ENCODE measurements around the gene DUSP15.

The DUSP15 gene

DNA sequence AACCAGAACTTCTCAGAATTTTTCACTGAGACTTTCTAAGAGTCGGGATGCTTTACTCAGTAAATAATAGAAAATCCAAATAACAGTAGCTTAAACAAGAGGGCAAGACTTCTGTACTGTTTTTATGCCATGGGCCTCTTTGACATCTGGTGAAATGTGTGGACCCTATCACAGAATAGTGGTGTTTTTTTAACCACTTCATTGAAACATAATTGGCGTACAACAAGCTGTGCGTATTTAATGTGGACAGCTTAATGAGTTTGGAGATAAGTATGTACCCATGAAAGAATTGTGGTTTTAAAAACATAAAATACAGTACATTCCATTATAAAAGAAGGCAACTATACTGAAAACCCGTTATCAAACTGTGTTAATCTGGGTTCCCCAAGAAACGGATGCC is 43.8 kb upstream of the DUSP15 start:
- Histone ChIP-seq H3K9me3 (ENCODE audit: control extremely low read depth in 1 of 5, control insufficient read depth in 4 of 5, insufficient read depth in 2 of 5, low read depth in 1 of 5, low read length in 4 of 5) (no peaks in the 10 kb centered on the region), H3K4me1 (ENCODE audit: control extremely low read depth in 1 of 4, control insufficient read depth in 4 of 4, insufficient read depth in 4 of 4, low read length in 3 of 4) (peaks cover 0 to 19% (median 14%) of the 10 kb centered on the region in 4 experiments), H3K27ac (ENCODE audit: insufficient read depth in 1 of 2, low read depth in 1 of 2, low read length in 2 of 2, poor library complexity in 1 of 2, severe bottlenecking in 2 of 2) (no peak overlapping the region), H3K4me3 (ENCODE audit: control insufficient read depth in 1 of 7, extremely low read depth in 1 of 7, insufficient read depth in 4 of 7, low read depth in 2 of 7, low read length in 6 of 7) (no peak overlapping the region), H3K36me3 (ENCODE audit: control insufficient read depth in 4 of 4, insufficient read depth in 4 of 4, low read length in 3 of 4) (no peaks in the 10 kb centered on the region), H3K27me3 (replicated peaks in 2 of 5; ENCODE audit: control insufficient read depth in 4 of 5, insufficient read depth in 5 of 5, low read length in 4 of 5) (no peaks in the 10 kb centered on the region)
- ChIA-PET CTCF (interaction anchor here (1.1 kb wide), 1 partner anchor 17 kb away, joined by 3 read pairs; no protein-coding TSS in a partner anchor), POLR2A (no interaction called here)
- 100% methylated on average over 1 of the region's 5 CpGs for WGBS (ENCODE audit: insufficient coverage)
- DNase-seq, result no peak

DNA sequence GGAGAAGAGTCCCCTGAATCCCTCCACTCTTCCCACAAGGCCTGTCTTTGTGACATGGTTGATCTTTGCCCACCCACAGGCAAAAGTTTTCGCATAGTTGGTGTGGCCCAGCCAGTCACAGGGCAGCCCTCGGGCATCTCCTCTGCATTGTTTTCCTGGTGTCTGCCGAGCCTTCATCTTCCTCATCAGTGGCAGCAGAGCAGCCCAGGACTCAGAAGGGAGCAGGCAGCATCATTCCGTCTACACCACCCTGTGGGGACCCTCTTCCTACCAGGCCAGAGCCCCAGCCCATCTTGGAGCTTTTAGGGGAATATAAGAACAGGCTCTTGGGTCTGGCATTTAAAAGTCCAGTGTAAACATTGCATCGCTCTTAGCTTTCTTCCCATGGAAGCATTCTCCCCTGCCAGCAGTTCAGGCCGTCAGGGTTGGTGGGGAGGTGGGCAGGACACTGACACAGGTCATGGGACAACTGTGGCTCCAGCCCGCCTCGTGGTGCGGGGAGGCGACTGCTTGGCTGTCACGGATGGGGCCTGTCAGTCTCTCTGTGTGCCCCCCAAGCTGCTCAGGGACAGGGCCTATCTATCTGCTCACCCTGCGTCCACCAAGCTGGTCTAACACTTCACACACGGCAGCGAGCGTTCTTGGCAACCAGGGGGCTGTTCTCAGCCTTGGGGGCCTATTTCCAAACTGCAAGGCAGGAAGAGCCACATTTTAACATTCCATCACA is 43.3 kb upstream of the DUSP15 start:
- Histone ChIP-seq H3K4me1 (ENCODE audit: control extremely low read depth in 1 of 4, control insufficient read depth in 4 of 4, insufficient read depth in 4 of 4, low read length in 3 of 4) (peaks cover 0 to 17% (median 12%) of the 10 kb centered on the region in 4 experiments), H3K36me3 (ENCODE audit: control insufficient read depth in 4 of 4, insufficient read depth in 4 of 4, low read length in 3 of 4) (no peaks in the 10 kb centered on the region), H3K4me3 (ENCODE audit: control insufficient read depth in 1 of 7, extremely low read depth in 1 of 7, insufficient read depth in 4 of 7, low read depth in 2 of 7, low read length in 6 of 7) (no peak overlapping the region), H3K27ac (ENCODE audit: insufficient read depth in 1 of 2, low read depth in 1 of 2, low read length in 2 of 2, poor library complexity in 1 of 2, severe bottlenecking in 2 of 2) (no peak overlapping the region), H3K9me3 (ENCODE audit: control extremely low read depth in 1 of 5, control insufficient read depth in 4 of 5, insufficient read depth in 2 of 5, low read depth in 1 of 5, low read length in 4 of 5) (no peaks in the 10 kb centered on the region), H3K27me3 (replicated peaks in 2 of 5; ENCODE audit: control insufficient read depth in 4 of 5, insufficient read depth in 5 of 5, low read length in 4 of 5) (no peaks in the 10 kb centered on the region)
- CTCF ChIA-PET, result interaction anchor here (1.1 to 1.5 kb wide), 3 partner anchors 15 to 23 kb away, joined by 3 read pairs; no protein-coding TSS in a partner anchor
- no peak for DNase-seq
- WGBS (ENCODE audit: insufficient coverage), result 98% methylated on average over 15 of the region's 15 CpGs
- POLR2A ChIA-PET, result no interaction called here

DNA sequence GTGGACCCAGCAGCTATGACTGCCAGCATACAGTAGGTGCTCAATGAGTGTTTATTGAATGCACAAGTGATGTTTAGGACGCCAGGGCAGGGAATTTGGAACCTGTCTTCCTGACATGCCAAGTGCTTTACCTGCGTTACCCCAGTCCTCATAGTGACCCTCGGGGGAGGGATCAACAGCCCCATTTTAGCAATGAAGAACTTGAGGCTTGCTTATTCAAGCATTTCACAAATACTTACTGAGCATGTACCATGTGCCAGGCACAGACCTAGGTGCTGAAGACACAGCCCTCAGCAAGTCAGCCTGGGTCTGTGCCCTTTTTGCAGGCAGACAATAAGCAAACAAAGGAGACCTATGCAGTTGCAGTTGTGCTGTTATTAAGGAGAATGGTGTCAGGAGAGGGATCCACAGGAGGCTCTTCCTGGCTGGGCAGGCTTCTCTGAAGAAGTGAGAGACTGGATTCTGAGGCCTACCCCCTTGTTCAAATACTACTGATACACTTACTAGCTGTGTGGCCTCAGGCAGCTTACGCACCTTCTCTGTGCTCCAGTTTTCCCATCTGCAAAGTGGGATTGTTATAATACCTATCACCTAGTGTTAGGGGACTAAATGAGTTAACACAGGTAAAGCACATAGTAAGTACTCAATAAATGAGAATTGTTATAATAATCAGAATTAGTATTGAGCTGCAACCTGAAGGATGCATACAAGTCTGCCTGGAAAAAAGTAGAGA is 39.9 kb upstream of the DUSP15 start:
- Histone ChIP-seq H3K4me3 (ENCODE audit: control insufficient read depth in 1 of 7, extremely low read depth in 1 of 7, insufficient read depth in 4 of 7, low read depth in 2 of 7, low read length in 6 of 7) (no peak overlapping the region), H3K9me3 (ENCODE audit: control extremely low read depth in 1 of 5, control insufficient read depth in 4 of 5, insufficient read depth in 2 of 5, low read depth in 1 of 5, low read length in 4 of 5) (no peaks in the 10 kb centered on the region), H3K27me3 (replicated peaks in 2 of 5; ENCODE audit: control insufficient read depth in 4 of 5, insufficient read depth in 5 of 5, low read length in 4 of 5) (no peaks in the 10 kb centered on the region), H3K36me3 (ENCODE audit: control insufficient read depth in 4 of 4, insufficient read depth in 4 of 4, low read length in 3 of 4) (no peaks in the 10 kb centered on the region), H3K27ac (ENCODE audit: insufficient read depth in 1 of 2, low read depth in 1 of 2, low read length in 2 of 2, poor library complexity in 1 of 2, severe bottlenecking in 2 of 2) (no peak overlapping the region), H3K4me1 (ENCODE audit: control extremely low read depth in 1 of 4, control insufficient read depth in 4 of 4, insufficient read depth in 4 of 4, low read length in 3 of 4) (no peaks in the 10 kb centered on the region)
- ChIA-PET POLR2A (no interaction called here), CTCF (interaction anchor here (1.4 kb wide), 1 partner anchor 53 kb away, joined by 4 read pairs; no protein-coding TSS in a partner anchor)
- DNase-seq, result no peak
- 95% methylated on average over 4 of the region's 4 CpGs for WGBS (ENCODE audit: insufficient coverage)

DNA sequence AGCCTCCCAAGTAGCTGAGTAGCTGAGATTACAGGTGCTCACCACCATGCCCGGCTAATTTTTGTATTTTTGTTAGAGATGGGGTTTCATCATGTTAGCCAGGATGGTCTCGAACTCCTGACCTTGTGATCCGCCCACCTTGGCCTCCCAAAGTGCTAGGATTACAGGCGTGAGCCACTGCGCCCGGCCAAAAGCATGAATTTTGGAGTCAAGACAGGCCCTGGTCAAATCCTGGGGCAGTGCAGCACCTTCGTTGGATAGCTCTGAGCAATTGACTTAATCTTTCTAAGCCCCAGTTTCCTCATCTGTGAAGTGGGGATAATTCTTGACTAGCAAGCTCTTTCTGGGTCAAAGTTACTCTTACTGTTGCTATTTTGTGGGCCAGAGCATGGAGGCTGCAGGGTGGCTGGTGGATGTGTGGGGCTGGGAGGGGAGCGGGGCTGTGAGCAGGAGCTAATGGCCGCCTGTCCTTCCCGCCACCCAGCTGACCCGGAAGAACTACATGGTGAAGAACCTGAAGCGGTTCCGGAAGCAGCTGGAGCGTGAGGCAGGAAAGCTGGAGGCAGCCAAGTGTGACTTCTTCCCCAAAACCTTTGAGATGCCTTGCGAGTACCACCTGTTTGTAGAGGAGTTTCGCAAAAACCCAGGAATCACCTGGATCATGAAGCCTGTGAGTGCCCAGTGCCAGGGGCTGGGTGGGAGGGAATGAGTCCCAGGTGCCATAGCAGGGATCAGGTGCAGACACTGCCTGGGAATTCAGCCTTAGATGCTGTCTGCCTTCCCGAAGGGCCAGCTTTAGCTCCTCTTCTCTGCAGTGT is 39.1 kb upstream of the DUSP15 start:
- 97% methylated on average over 16 of the region's 17 CpGs for WGBS (ENCODE audit: insufficient coverage)
- CTCF ChIA-PET, result interaction anchor here (0.5 kb wide), 1 partner anchor 742 kb away, joined by 3 read pairs; no protein-coding TSS in a partner anchor
- no peak overlapping the region for H3K27ac ChIP-seq (ENCODE audit: insufficient read depth in 1 of 2, low read depth in 1 of 2, low read length in 2 of 2, poor library complexity in 1 of 2, severe bottlenecking in 2 of 2)
- no peaks in the 10 kb centered on the region for H3K4me1 ChIP-seq (ENCODE audit: control extremely low read depth in 1 of 4, control insufficient read depth in 4 of 4, insufficient read depth in 4 of 4, low read length in 3 of 4)
- no peaks in the 10 kb centered on the region for H3K9me3 ChIP-seq (ENCODE audit: control extremely low read depth in 1 of 5, control insufficient read depth in 4 of 5, insufficient read depth in 2 of 5, low read depth in 1 of 5, low read length in 4 of 5)
- DNase-seq, result no peak
- no peaks in the 10 kb centered on the region for H3K36me3 ChIP-seq (ENCODE audit: control insufficient read depth in 4 of 4, insufficient read depth in 4 of 4, low read length in 3 of 4)
- POLR2A ChIA-PET, result no interaction called here
- H3K27me3 ChIP-seq (replicated peaks in 2 of 5; ENCODE audit: control insufficient read depth in 4 of 5, insufficient read depth in 5 of 5, low read length in 4 of 5), result no peaks in the 10 kb centered on the region
- H3K4me3 ChIP-seq (ENCODE audit: control insufficient read depth in 1 of 7, extremely low read depth in 1 of 7, insufficient read depth in 4 of 7, low read depth in 2 of 7, low read length in 6 of 7), result no peak overlapping the region

DNA sequence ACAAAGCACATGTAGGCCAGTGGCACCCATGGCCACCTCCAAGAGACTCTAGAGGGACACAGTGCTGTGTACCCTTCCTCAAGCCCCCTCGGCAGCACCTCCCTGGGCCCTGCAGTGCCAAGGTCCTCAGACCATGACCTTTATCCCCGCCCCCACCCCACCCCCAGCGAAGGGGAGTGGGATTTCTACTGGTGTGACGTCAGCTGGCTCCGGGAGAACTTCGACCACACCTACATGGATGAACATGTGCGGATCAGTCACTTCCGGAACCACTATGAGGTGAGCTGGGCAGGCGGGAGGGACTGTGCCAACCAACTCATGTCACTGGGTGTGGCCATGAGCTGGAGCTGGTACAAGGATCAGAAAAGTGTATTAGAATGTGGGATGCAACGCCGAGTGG is 38.1 kb upstream of the DUSP15 start:
- POLR2A ChIA-PET, result no interaction called here
- CTCF ChIA-PET, result interaction anchor here (0.5 to 1.0 kb wide), 2 partner anchors 56 to 743 kb away, joined by 3 read pairs; no protein-coding TSS in a partner anchor
- H3K27ac ChIP-seq (ENCODE audit: insufficient read depth in 1 of 2, low read depth in 1 of 2, low read length in 2 of 2, poor library complexity in 1 of 2, severe bottlenecking in 2 of 2), result no peak overlapping the region
- H3K27me3 ChIP-seq (replicated peaks in 2 of 5; ENCODE audit: control insufficient read depth in 4 of 5, insufficient read depth in 5 of 5, low read length in 4 of 5), result no peaks in the 10 kb centered on the region
- H3K4me3 ChIP-seq (ENCODE audit: control insufficient read depth in 1 of 7, extremely low read depth in 1 of 7, insufficient read depth in 4 of 7, low read depth in 2 of 7, low read length in 6 of 7), result no peak overlapping the region
- H3K9me3 ChIP-seq (ENCODE audit: control extremely low read depth in 1 of 5, control insufficient read depth in 4 of 5, insufficient read depth in 2 of 5, low read depth in 1 of 5, low read length in 4 of 5), result no peaks in the 10 kb centered on the region
- H3K4me1 ChIP-seq (ENCODE audit: control extremely low read depth in 1 of 4, control insufficient read depth in 4 of 4, insufficient read depth in 4 of 4, low read length in 3 of 4), result peaks cover 0 to 7% (median 2%) of the 10 kb centered on the region in 4 experiments
- no peaks in the 10 kb centered on the region for H3K36me3 ChIP-seq (ENCODE audit: control insufficient read depth in 4 of 4, insufficient read depth in 4 of 4, low read length in 3 of 4)
- WGBS (ENCODE audit: insufficient coverage), result 100% methylated on average over 11 of the region's 11 CpGs
- no peak for DNase-seq

DNA sequence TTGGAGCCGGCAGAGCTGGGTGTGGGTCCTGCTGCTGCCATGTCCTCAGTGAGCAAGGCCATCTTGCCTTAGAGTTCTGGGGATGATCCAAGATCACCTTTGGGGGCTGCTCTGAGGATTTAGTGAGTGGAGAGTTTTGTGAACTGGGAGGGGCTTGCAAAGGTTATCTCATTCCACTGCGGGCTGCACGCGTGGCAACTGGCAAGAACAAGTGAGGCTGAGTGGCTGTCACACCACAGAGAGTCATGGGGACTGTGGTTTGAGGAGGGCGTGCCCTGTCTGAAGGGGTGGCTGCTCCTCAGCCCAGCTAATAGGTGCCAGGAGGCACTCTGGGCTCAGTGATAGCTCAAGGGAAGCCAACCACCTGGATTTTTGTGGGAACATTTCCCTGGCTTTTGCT is 37.7 kb upstream of the DUSP15 start:
- peak; percentile 33 to 78 (median 58) for DNase-seq
- no peak overlapping the region for H3K4me3 ChIP-seq (ENCODE audit: control insufficient read depth in 1 of 7, extremely low read depth in 1 of 7, insufficient read depth in 4 of 7, low read depth in 2 of 7, low read length in 6 of 7)
- CTCF ChIA-PET, result interaction anchor here (1.0 kb wide), 1 partner anchor 56 kb away, joined by 3 read pairs; no protein-coding TSS in a partner anchor
- POLR2A ChIA-PET, result no interaction called here
- no peaks in the 10 kb centered on the region for H3K36me3 ChIP-seq (ENCODE audit: control insufficient read depth in 4 of 4, insufficient read depth in 4 of 4, low read length in 3 of 4)
- H3K4me1 ChIP-seq (ENCODE audit: control extremely low read depth in 1 of 4, control insufficient read depth in 4 of 4, insufficient read depth in 4 of 4, low read length in 3 of 4), result peaks cover 0 to 9% (median 2%) of the 10 kb centered on the region in 4 experiments
- WGBS (ENCODE audit: insufficient coverage), result 89% methylated on average over 4 of the region's 5 CpGs
- H3K27ac ChIP-seq (ENCODE audit: insufficient read depth in 1 of 2, low read depth in 1 of 2, low read length in 2 of 2, poor library complexity in 1 of 2, severe bottlenecking in 2 of 2), result no peak overlapping the region
- H3K27me3 ChIP-seq (replicated peaks in 2 of 5; ENCODE audit: control insufficient read depth in 4 of 5, insufficient read depth in 5 of 5, low read length in 4 of 5), result no peaks in the 10 kb centered on the region
- no peaks in the 10 kb centered on the region for H3K9me3 ChIP-seq (ENCODE audit: control extremely low read depth in 1 of 5, control insufficient read depth in 4 of 5, insufficient read depth in 2 of 5, low read depth in 1 of 5, low read length in 4 of 5)
